Osteoblast (primary cell): ENCODE data around the gene MIX23. TPM values are rescaled to one million over a fixed set of nuclear protein-coding genes. Genes with fewer than 3 reads are reported as not detected.

ENCODE experiments used
- DNase-seq: peaks from one replicate; pipeline ENCODE4 v3.0.0; 2011; ENCODE audit warnings: low spot score, mixed read lengths; ENCODE audit not compliant: insufficient read length; ENCODE audit errors: missing footprints
- H2AFZ ChIP-seq: 2 replicates; pipeline ENCODE4 v1.6.0; 2011; ENCODE audit warnings: mild to moderate bottlenecking, low read length
- H3K27ac ChIP-seq: 2 replicates; pipeline ENCODE4 v1.5.1; 2011; ENCODE audit warnings: mild to moderate bottlenecking, low read depth, low read length, moderate library complexity
- H3K27me3 ChIP-seq: 2 replicates; pipeline ENCODE4 v1.6.0; 2012; ENCODE audit warnings: mild to moderate bottlenecking, control low read depth, inconsistent platforms, low read length, moderate library complexity; ENCODE audit not compliant: insufficient read depth
- H3K36me3 ChIP-seq: 2 replicates; pipeline ENCODE4 v1.5.1; 2011; ENCODE audit warnings: mild to moderate bottlenecking, low read length, control low read depth, moderate library complexity; ENCODE audit not compliant: insufficient read depth
- H3K4me1 ChIP-seq: 2 replicates; pipeline ENCODE4 v1.5.1; 2011; ENCODE audit warnings: mild to moderate bottlenecking, low read length, control low read depth, moderate library complexity; ENCODE audit not compliant: insufficient read depth
- H3K4me2 ChIP-seq: 2 replicates; pipeline ENCODE4 v1.6.0; 2011; ENCODE audit warnings: mild to moderate bottlenecking, low read length; ENCODE audit not compliant: insufficient read depth
- H3K4me3 ChIP-seq: fragments of 200-600 bp; sonication (generic); 3 replicates; pipeline ENCODE4 v1.5.1; 2012; ENCODE audit warnings: mild to moderate bottlenecking, low read length, inconsistent platforms; ENCODE audit not compliant: insufficient read depth
- H3K79me2 ChIP-seq: 2 replicates; pipeline ENCODE4 v1.6.0; 2012; ENCODE audit warnings: mild to moderate bottlenecking, low read length, control low read depth, inconsistent platforms; ENCODE audit not compliant: insufficient read depth
- H3K9me3 ChIP-seq: 2 replicates; pipeline ENCODE4 v1.5.1; 2011; ENCODE audit warnings: low read depth, low read length, control low read depth
- H4K20me1 ChIP-seq: 2 replicates; pipeline ENCODE4 v1.6.0; 2012; ENCODE audit warnings: mild to moderate bottlenecking, low read length, control low read depth; ENCODE audit not compliant: insufficient read depth
- CTCF ChIP-seq: IDR thresholded peaks from 2 replicates; pipeline ENCODE4 v1.5.1; 2011; ENCODE audit warnings: mild to moderate bottlenecking, low read depth, low read length, moderate library complexity; ENCODE audit errors: extremely low read depth
- total RNA-seq: library from RNA; depleted of rRNA; stranded (reverse); fragments of >200 nt; gene quantifications from 2 replicates; pipeline ENCODE4 v1.2.3, GENCODE V29; 2012

Gene MIX23
- total RNA-seq, 1 donor: 17.0 TPM

- Histone ChIP-seq H3K4me2 (no peak overlapping the region), H4K20me1 (no peaks in the 10 kb centered on the region), H3K9me3 (no peaks in the 10 kb centered on the region), H3K4me1 (no peaks in the 10 kb centered on the region), H3K27me3 (no peaks in the 10 kb centered on the region), H3K4me3 (no peak overlapping the region), H3K27ac (no peak overlapping the region), H3K36me3 (no peaks in the 10 kb centered on the region), H3K79me2 (no peaks in the 10 kb centered on the region), H2AFZ (no peak overlapping the region)
- no peak for TF ChIP-seq CTCF
- no peak for DNase-seq
Measured at GRCh38 chr3:122398920-122399319, 15.9 kb upstream of the MIX23 start.

GRCh38 chr3:122397201-122397600 is 14.2 kb upstream of the MIX23 start:
- H3K4me1 ChIP-seq: no peaks in the 10 kb centered on the region
- no peak overlapping the region for H3K4me3 ChIP-seq
- TF ChIP-seq CTCF: no peak
- H3K4me2 ChIP-seq: no peak overlapping the region
- H2AFZ ChIP-seq: no peak overlapping the region
- no peaks in the 10 kb centered on the region for H3K27me3 ChIP-seq
- no peaks in the 10 kb centered on the region for H3K9me3 ChIP-seq
- H3K79me2 ChIP-seq: no peaks in the 10 kb centered on the region
- H4K20me1 ChIP-seq: no peaks in the 10 kb centered on the region
- no peaks in the 10 kb centered on the region for H3K36me3 ChIP-seq
- no peak for DNase-seq
- H3K27ac ChIP-seq: no peak overlapping the region

DNA sequence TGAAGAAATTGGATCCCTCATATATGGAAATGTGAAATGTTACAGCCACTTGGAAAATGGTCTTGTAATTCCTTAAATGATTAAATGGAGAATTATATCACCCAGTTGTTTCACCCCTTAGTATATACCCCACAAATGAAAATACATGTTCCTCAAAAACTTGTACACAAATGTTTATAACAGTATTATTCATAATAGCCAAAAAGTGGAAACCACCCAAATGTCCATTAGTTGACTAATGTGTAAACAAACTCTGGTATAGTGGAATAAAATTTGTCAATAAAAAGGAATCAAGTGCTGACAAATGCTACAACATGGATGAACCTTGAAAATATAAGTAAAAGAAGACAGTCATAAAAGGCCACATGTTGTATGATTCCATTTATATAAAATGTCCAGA is 13.5 kb upstream of the MIX23 start:
- no peak overlapping the region for H3K27ac ChIP-seq

GRCh38 chr3:122395582-122395981 is 12.6 kb upstream of the MIX23 start:
- Histone ChIP-seq H3K4me2 (no peak overlapping the region), H2AFZ (no peak overlapping the region), H3K27me3 (no peaks in the 10 kb centered on the region), H3K4me1 (peaks cover 3% of the 10 kb centered on the region), H3K4me3 (no peak overlapping the region), H3K27ac (no peak overlapping the region), H3K36me3 (no peaks in the 10 kb centered on the region), H3K79me2 (no peaks in the 10 kb centered on the region), H3K9me3 (no peaks in the 10 kb centered on the region), H4K20me1 (no peaks in the 10 kb centered on the region)
- DNase-seq: no peak
- no peak for TF ChIP-seq CTCF

More for the DNA sequence above, 13.5 kb upstream of the MIX23 start:
- no peaks in the 10 kb centered on the region for H3K79me2 ChIP-seq
- no peak for TF ChIP-seq CTCF
- DNase-seq: no peak
- no peaks in the 10 kb centered on the region for H3K9me3 ChIP-seq
- H3K4me2 ChIP-seq: no peak overlapping the region
- H4K20me1 ChIP-seq: no peaks in the 10 kb centered on the region
- H2AFZ ChIP-seq: no peak overlapping the region
- no peaks in the 10 kb centered on the region for H3K4me1 ChIP-seq
- no peak overlapping the region for H3K4me3 ChIP-seq
- H3K27me3 ChIP-seq: no peaks in the 10 kb centered on the region
- H3K36me3 ChIP-seq: no peaks in the 10 kb centered on the region
